Activated CD8-positive, alpha-beta memory T cell treated with anti-CD3 and anti-CD28 coated beads, Interleukin-2, amount 50 U/mL, for 1 hour (primary cell): ENCODE results near the gene KDF1.

ENCODE experiments used
- DNase-seq: peaks from one replicate; pipeline ENCODE4 v3.0.0-alpha.2; 2020; ENCODE audit errors: extremely low read depth

Gene KDF1

GRCh38 chr1:26959722-26960624 lies at the start of gene KDF1:
KDF1 (minus strand) TSS chr1:26960468; CDS start chr1:26952380, 8,088 bp downstream.
- DNase-seq, result peak; percentile 26

DNA sequence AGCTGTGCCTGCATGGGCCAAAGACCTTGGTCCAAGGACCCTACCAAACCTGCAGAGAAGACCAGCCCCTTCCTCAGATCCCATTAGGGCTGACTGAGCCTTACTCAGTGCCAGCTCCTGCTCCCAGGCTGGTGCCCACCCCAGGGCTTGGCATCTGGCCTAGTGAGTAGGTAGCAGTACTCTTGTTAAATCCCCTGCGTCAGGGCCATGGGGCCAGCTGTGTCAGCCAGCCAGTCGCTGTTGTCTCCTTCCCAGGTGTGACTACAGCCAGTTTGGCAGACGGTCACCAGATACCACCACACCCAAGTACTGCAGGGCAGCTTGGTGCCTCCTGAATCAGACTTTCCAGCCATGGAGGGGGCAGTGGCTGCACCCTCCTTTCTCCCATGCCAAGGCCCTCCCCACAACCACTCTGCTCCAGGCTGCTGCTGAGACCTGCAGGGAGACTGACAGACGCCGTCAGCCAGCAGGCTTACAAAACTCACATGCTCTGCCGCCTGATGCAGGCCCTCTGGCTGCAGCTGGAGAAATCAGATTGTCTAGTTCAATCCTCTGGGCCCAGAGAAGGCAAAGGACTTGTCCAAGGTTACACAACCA lies 49.4 kb upstream of the KDF1 start:
- DNase-seq, result no peak

DNA sequence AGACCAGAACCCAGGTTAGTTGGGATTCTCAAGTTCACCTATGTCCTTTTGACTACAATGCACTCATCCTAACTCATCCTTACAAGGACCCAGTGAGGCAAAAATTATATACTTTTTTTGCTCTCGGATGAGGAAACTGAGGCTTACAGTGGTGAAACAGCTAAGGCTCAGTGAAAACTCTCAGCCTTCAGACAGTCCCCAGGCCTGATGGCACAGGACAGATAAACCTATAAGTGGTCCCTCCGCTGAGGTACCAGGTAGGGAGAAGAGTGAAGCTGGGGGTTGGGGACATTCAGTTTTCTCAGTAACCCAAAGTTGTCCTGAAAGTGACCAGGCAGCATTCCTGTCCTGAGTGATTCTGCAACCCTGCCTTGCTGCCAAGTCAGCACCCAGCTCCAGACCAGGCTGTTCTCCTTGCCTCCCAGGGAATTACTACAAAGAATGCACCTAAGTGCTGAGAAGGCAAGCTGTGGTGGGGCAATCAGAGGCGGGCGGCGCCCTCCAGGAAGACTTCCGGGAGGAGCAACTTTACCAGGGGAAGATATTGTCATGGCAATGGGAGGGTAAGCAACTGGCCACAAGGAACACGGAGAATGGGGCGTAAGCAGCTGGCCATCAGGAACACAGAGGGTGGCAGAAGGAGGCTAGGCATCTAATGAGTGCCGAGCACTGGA lies 47.8 kb upstream of the KDF1 start:
- DNase-seq, result no peak

- no peak for DNase-seq
Observed at GRCh38 chr1:27006683-27007082, 46.4 kb upstream of the KDF1 start.

- DNase-seq, result no peak
Observed at GRCh38 chr1:27005648-27006496, 45.6 kb upstream of the KDF1 start.

GRCh38 chr1:27005166-27005530 lies 44.9 kb upstream of the KDF1 start:
- no peak for DNase-seq

DNA sequence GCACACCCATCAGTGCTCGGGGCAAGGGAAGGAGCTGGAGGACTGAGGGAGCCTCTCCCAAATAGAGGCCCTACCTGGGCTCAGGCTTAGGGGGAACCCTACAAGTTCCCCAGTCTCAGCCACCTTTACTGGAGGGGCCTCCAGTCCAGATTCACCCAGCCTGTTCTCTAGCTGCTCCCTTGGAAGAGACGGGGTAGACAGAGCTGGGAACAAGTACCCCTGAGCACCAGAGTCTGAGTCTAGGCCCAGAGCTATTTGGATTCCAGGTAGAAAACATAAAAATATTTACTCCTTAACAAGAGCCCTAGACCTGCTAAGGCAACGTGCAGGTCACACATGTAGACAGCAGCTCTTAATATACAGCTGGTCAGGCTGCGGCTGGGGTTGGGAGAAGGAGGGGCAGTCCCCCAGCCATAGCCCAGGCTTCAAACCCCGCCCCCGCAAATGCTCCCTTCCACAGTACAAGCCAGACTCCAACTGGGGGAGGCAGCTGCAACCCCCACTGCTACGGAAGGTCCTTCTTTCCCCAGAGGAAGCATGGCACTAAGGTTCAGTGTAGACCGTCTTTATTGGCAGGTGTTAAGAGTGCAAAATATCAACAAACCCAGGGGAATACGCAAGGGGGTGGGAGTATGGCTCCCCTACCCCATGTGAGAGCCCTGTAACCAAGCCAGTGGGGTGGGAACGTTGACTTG lies 44.4 kb upstream of the KDF1 start:
- DNase-seq, result no peak

DNA sequence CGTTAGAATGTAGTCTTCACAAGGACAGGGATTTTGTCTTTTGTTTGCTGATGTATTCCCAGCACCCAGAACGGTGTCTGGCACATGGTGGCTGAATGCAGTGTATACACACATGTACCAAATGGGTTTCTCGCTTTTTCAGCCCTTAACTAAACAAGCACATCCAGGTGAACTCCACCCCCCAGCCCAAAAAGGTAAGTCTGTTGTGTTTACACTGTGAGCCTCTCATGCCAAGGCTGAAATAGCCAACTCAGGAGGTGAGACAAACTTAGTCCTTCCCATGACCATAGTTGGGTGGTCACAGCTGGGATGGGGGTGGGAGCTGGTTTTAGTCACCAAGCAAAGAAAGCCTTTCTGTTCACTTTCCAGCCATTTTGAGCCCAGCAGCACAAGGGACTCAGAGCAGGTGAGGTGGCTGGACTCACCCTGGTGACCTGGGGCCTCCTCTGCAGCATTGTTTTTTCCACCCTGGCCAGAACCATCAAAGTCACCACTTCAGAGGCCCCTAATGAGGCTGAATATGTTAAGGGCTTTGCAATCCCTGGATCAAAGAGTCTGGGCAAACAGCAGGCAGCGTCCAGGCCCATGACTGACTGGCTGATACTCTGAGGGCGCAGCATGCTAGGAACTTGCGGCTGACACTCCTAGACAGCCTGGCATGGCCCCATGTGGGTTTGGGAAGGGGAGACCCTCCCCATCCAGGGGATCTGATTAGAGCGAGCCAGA lies 43.6 kb upstream of the KDF1 start:
- DNase-seq, result no peak

DNA sequence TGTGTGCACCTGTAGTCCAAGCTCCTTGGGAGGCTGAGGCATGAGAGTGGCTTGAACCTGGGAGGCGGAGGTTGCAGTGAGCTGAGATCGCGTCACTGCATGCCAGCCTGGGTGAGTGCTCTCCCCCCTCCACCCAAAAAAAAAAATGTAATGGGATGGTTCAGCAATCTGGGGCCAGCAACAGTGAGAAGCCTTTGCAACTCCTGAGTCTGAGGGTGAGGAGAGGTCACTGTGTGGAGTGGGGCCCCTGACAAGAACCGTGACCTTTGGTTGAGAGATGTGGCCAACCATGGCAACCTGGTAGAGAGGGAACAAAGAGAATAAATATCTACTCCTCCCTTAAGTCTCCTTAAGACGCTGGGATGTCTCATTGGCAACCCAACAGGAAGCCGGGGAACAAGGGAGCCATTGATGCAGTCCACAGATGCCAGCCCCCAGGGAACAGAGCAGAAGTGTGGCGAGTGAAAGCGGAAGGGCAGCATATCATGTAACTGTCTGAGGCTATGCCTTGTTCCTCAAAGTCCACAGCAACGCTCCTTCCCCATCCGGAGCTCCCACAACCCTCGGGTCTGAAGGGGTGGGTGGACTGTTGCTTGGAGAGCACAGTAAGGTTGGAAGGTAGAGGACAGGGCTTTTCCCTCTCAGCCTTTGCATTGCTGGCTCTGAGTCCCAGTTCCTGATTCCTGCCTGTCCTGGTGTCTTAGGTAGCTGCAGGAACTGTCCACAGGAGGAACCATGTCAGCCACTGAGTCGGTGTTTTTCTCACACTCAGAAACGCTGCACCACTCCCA lies 41.5 kb upstream of the KDF1 start:
- no peak for DNase-seq

GRCh38 chr1:27000817-27001460 lies 40.7 kb upstream of the KDF1 start:
- DNase-seq, result no peak

DNA sequence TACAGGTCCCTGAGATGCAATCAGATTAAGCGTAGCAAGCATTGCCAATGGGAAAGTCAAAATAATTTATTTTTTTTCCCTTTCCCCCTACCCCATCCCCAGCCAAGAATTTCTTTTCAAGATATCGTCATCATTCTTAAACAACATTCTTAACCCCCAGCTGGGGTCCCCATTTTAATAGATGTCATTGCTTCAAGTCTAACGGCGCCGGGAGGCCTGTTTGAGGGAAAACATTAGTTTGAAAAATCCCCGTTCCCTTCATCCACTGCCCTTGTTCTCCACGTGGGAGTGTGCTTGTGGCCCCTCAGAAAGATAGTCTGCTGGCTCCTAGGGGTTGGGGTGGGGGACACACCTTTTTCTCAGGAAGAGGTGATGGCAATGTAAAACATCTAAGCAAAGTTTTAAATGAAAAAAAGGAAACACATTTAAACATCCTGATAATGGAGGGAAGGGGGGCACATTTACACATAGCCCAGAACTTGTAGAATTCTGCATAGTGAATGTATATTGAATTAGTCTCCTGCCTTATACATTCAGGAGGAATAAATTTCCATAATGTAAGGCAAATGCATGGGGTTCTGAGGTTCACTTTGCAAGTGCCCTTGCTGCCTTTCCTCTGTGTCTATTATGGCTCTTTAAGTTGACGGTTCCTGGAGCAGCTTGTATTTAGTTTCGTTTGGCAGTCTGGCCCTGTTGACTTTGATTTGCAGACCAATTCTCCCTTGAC lies 40.0 kb upstream of the KDF1 start:
- DNase-seq, result no peak

DNA sequence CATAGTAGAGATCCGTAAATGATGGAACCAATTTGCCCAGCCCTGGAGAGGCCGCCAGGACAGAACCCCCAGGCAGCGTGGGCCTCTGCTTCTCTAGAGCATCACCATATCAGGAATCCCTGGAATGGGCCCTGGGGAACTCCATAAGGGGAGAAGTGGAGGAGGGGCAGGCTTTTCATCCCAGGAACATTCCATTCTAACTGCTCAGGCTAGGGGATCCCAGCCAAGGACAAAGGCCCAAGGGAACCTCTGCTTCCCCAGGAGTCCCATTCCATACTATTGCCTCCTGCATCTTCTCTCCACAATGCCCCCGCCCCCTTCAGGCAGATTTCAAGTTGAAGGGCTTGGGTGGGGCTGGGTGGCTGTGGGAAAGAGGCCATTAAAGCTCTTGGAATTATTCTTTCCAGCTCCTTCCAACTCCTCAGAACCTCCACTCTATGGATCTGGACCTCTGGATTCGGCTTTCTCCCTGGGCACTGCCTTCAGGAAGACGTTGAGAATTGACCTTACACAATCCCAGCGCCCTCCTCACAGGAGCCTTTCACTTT lies 39.2 kb upstream of the KDF1 start:
- DNase-seq, result no peak

DNA sequence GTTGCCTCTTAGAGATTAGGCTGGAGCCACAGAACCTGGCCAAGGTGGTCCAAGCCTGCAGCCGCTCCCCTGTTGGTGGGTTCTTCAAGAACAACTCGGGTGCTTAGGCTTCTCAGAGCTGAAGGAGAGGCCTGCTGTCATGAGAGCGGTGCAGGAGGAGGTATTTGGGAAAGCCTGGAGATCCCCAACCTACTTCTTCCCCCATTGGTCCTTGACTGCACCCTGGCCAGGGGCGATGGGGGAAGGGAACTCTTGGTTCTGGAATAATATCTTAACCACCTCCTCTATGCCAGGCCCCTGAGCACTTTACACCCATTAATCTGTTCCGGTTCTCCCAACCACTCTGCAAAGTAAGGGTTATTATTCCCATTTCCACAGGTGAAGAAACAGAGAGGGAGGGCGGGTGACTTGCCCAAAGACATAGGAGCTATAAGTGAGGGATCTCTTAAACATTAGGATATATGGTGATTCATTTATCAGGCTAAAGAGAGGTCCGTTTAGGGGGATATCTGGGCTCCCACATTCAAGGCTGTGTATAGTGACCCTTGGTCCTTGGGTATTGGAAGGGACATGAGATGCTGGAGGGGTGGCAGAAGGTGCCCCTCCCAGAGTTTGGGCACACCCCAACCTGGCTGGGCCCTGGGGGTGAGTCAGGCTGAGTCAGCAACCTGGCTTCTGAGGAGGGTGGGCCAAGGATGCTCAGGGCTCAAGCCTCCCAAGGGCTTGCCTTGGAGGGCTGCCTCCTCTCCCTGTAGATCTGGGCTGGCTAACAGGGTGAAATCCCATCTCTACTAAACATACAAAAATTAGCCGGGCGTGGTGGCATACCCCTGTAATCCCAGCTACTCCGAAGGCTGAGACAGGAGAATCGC lies 38.4 kb upstream of the KDF1 start:
- no peak for DNase-seq

GRCh38 chr1:26996665-26997064 lies 36.4 kb upstream of the KDF1 start:
- no peak for DNase-seq

GRCh38 chr1:26996024-26996423 lies 35.8 kb upstream of the KDF1 start:
- no peak for DNase-seq

GRCh38 chr1:26994787-26995517 lies 34.7 kb upstream of the KDF1 start:
- no peak for DNase-seq
